Breast epithelium (tissue), 4 donors: ENCODE data around the gene HSF5. TPM values are rescaled to one million over a fixed set of nuclear protein-coding genes. Genes with fewer than 3 reads are reported as not detected.

Experiments
- DNase-seq, 2 donors: peaks; one replicate each; pipeline ENCODE4 v3.0.0-alpha.2; 2019; ENCODE audit warnings: low spot score in 2 of 2
- H3K27ac ChIP-seq, 2 donors: fragments of 200-600 bp; sonication (generic) in 1 of 2; one replicate each; pipeline ENCODE4 v1.5.1; 2016 to 2019; ENCODE audit warnings: mild to moderate bottlenecking in 1 of 2
- H3K27me3 ChIP-seq, 2 donors: fragments of 200-600 bp; sonication (generic) in 1 of 2; one replicate each; pipeline versions ENCODE4 v1.5.1 to v1.6.0; 2017 to 2019; ENCODE audit warnings: control low read depth in 1 of 2, mild to moderate bottlenecking in 1 of 2
- H3K36me3 ChIP-seq: fragments of 200-600 bp; one replicate; pipeline ENCODE4 v1.5.1; 2019
- H3K4me1 ChIP-seq, 2 donors: fragments of 200-600 bp; sonication (generic); one replicate each; pipeline ENCODE4 v1.5.1; 2016 to 2019; ENCODE audit warnings: control low read depth in 1 of 2
- H3K4me3 ChIP-seq, 3 donors: fragments of 200-600 bp; sonication (generic); 1 replicate in 2 of 3; 2 replicates in 1 of 3; pipeline ENCODE4 v1.5.1; 2016 to 2019; ENCODE audit warnings: mild to moderate bottlenecking in 3 of 3, moderate library complexity in 2 of 3
- H3K9me3 ChIP-seq, 2 donors: fragments of 200-600 bp; sonication (generic) in 1 of 2; one replicate each; pipeline ENCODE4 v1.5.1; 2016 to 2019; ENCODE audit warnings: control low read depth in 1 of 2
- CTCF ChIP-seq, 3 donors: fragments of 450-650 bp; IDR thresholded peaks; one replicate each; pipeline ENCODE4 v1.5.1; 2016 to 2017; ENCODE audit warnings: antibody characterized with exemption in 3 of 3, mild to moderate bottlenecking in 3 of 3, moderate library complexity in 3 of 3
- POLR2A ChIP-seq: fragments of 450-650 bp; IDR thresholded peaks from one replicate; pipeline ENCODE4 v1.6.1; 2016; ENCODE audit warnings: antibody characterized with exemption, mild to moderate bottlenecking, moderate library complexity
- POLR2AphosphoS5 ChIP-seq, 3 donors: sonication (generic); formaldehyde crosslinking; IDR thresholded peaks; one replicate each; pipeline ENCODE4 v1.6.1; 2017; ENCODE audit warnings: antibody characterized with exemption in 3 of 3
- intact Hi-C: fragments of 100-400 bp; cut with DNase I; formaldehyde crosslinking; loops from one replicate; pipeline ENCODE4 v1.15.1; 2023; ENCODE audit warnings: low total_unique reads
- total RNA-seq, 3 donors: library from RNA; depleted of rRNA; stranded (reverse); fragments of >200 nt; gene quantifications; one replicate each; pipeline ENCODE4 v1.1.0, GENCODE V29; 2016

Gene HSF5
- total RNA-seq, 3 donors from 2014 or later = under 0.01 to 0.33 (median 0.32) TPM

- Histone ChIP-seq H3K4me1 (no peaks in the 10 kb centered on the region), H3K27me3 (no peaks in the 10 kb centered on the region), H3K27ac (peak overlapping the region; percentile 40 to 68), H3K4me3 (peak overlapping the region in 2 of 3 donors; percentile 49 to 59), H3K9me3 (no peaks in the 10 kb centered on the region), H3K36me3 (no peaks in the 10 kb centered on the region)
- TF ChIP-seq POLR2A = no peak
- no peak for TF ChIP-seq POLR2AphosphoS5 (IDR thresholded peaks at IDR 0.05)
- TF ChIP-seq CTCF (IDR thresholded peaks at IDR 0.05) = no peak
- no peak for DNase-seq
- intact Hi-C loops = no loop called here
Observed at GRCh38 chr17:58415371-58416055, 72.7 kb downstream of the HSF5 start.

- no peak for DNase-seq
- Histone ChIP-seq H3K27ac (peak overlapping the region; percentile 40 to 45), H3K4me3 (peak overlapping the region in 2 of 3 donors; percentile 49 to 59), H3K9me3 (no peaks in the 10 kb centered on the region), H3K4me1 (no peaks in the 10 kb centered on the region), H3K27me3 (no peaks in the 10 kb centered on the region), H3K36me3 (no peaks in the 10 kb centered on the region)
- TF ChIP-seq CTCF (IDR thresholded peaks at IDR 0.05) (no peak), POLR2AphosphoS5 (IDR thresholded peaks at IDR 0.05) (no peak), POLR2A (no peak)
- intact Hi-C loops = no loop called here
Observed at GRCh38 chr17:58414596-58414997, 73.6 kb downstream of the HSF5 start.

- no peak for TF ChIP-seq CTCF (IDR thresholded peaks at IDR 0.05)
- TF ChIP-seq POLR2A = no peak
- no peak for TF ChIP-seq POLR2AphosphoS5 (IDR thresholded peaks at IDR 0.05)
- H3K4me3 ChIP-seq = peak overlapping the region in 2 of 3 donors; percentile 27 to 59
Observed at GRCh38 chr17:58413684-58414083, 74.5 kb downstream of the HSF5 start.

GRCh38 chr17:58412961-58413586 lies 75.1 kb downstream of the HSF5 start:
- TF ChIP-seq POLR2AphosphoS5 (IDR thresholded peaks at IDR 0.05) (no peak), POLR2A (no peak), CTCF (IDR thresholded peaks at IDR 0.05) (no peak)
- Histone ChIP-seq H3K27me3 (no peaks in the 10 kb centered on the region), H3K4me1 (no peaks in the 10 kb centered on the region), H3K4me3 (peak overlapping the region in 2 of 3 donors; percentile 27 to 59), H3K27ac (peak overlapping the region in 1 of 2 donors; percentile 1), H3K9me3 (no peaks in the 10 kb centered on the region), H3K36me3 (no peaks in the 10 kb centered on the region)
- intact Hi-C loops = no loop called here
- DNase-seq = no peak

More at GRCh38 chr17:58413684-58414083, 74.5 kb downstream of the HSF5 start:
- DNase-seq = no peak
- Histone ChIP-seq H3K36me3 (no peaks in the 10 kb centered on the region), H3K27me3 (no peaks in the 10 kb centered on the region), H3K27ac (peak overlapping the region in 1 of 2 donors; percentile 1), H3K4me1 (no peaks in the 10 kb centered on the region), H3K9me3 (no peaks in the 10 kb centered on the region)
- intact Hi-C loops = no loop called here

- Histone ChIP-seq H3K4me3 (no peak overlapping the region), H3K9me3 (no peaks in the 10 kb centered on the region), H3K27ac (no peak overlapping the region), H3K4me1 (no peaks in the 10 kb centered on the region), H3K36me3 (no peaks in the 10 kb centered on the region), H3K27me3 (no peaks in the 10 kb centered on the region)
- intact Hi-C loops = no loop called here
- DNase-seq = no peak
- TF ChIP-seq CTCF (IDR thresholded peaks at IDR 0.05) (no peak), POLR2A (no peak), POLR2AphosphoS5 (IDR thresholded peaks at IDR 0.05) (no peak)
Observed at GRCh38 chr17:58412064-58412703, 76.0 kb downstream of the HSF5 start.
